ENCODE measurements around the gene BRD7.
A peak's percentile ranks its signal among the peaks of the same experiment; 100 is the strongest.

DNA sequence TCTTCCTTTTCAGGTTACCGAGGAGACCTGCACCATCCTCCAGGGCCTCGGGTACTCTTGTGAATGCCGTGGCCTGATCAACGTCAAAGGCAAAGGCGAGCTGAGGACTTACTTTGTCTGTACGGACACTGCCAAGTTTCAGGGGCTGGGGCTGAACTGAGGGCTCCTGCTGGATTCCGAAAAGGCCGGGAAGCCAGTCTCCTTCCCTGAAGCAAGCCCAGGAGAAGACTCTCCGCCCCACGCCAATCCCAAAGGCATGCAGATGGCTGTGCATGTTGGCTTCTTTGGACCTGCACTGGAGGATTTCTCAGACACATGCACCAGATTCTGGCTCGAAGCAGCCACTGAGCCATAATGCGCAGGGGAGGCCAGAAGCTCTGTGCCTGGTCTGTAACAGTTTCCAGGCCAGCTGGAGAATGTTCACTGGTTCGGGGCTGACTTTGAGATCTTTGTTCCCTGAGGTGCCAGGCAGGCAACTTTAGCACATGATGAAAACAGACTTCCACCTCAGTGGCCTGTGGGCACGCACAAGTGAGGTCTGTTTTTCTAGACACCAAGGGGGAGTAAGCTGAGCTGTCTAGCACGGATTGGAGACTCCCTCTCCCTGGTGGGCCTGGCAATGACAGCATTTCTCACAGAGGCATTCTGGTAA, 53.3 kb downstream of the BRD7 start:
- TF ChIP-seq, protein P1, sequence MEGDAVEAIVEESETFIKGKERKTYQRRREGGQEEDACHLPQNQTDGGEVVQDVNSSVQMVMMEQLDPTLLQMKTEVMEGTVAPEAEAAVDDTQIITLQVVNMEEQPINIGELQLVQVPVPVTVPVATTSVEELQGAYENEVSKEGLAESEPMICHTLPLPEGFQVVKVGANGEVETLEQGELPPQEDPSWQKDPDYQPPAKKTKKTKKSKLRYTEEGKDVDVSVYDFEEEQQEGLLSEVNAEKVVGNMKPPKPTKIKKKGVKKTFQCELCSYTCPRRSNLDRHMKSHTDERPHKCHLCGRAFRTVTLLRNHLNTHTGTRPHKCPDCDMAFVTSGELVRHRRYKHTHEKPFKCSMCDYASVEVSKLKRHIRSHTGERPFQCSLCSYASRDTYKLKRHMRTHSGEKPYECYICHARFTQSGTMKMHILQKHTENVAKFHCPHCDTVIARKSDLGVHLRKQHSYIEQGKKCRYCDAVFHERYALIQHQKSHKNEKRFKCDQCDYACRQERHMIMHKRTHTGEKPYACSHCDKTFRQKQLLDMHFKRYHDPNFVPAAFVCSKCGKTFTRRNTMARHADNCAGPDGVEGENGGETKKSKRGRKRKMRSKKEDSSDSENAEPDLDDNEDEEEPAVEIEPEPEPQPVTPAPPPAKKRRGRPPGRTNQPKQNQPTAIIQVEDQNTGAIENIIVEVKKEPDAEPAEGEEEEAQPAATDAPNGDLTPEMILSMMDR (IDR thresholded peaks at IDR 0.05 in 8 of 11, conservative IDR thresholded peaks at IDR 0.05 in 3 of 11): no peak
- TF ChIP-seq POLR2A (IDR thresholded peaks at IDR 0.05): no peak
- peak in 1 of 3 donors; percentile 14 for TF ChIP-seq POLR2AphosphoS5 (IDR thresholded peaks at IDR 0.05)
